ENCODE data around the gene SNRPD2.

Gene SNRPD2

DNA sequence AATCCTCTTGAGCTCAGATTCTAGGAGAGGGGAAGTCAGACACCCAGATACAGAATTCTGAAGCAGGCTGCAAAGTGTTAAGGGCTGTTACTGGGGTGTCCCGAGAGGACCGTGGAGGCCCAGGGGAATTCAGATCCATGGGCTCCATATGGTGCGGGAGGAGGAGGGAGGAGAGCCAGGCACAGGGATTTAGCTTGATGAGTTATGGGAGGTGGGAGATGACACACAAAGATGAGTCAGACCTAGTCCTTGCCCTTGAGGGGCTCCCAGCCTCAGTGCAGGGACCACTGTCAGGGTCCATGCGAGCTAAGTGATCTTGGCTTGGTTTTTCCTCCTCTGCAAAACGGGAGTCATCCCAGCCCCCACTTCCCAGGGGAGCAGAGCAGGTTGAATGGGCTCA, 38.1 kb downstream of the SNRPD2 start:
- no peak overlapping the region for H3K4me2 ChIP-seq (ENCODE audit: low read length)
- H3K79me2 ChIP-seq (ENCODE audit: insufficient read depth, low read length) = no peaks in the 10 kb centered on the region
- H3K4me3 ChIP-seq (ENCODE audit: low read depth, low read length, poor library complexity, severe bottlenecking) = no peak overlapping the region
- H3K27me3 ChIP-seq (ENCODE audit: insufficient read depth, low read length) = no peaks in the 10 kb centered on the region
- TF ChIP-seq, protein P1, sequence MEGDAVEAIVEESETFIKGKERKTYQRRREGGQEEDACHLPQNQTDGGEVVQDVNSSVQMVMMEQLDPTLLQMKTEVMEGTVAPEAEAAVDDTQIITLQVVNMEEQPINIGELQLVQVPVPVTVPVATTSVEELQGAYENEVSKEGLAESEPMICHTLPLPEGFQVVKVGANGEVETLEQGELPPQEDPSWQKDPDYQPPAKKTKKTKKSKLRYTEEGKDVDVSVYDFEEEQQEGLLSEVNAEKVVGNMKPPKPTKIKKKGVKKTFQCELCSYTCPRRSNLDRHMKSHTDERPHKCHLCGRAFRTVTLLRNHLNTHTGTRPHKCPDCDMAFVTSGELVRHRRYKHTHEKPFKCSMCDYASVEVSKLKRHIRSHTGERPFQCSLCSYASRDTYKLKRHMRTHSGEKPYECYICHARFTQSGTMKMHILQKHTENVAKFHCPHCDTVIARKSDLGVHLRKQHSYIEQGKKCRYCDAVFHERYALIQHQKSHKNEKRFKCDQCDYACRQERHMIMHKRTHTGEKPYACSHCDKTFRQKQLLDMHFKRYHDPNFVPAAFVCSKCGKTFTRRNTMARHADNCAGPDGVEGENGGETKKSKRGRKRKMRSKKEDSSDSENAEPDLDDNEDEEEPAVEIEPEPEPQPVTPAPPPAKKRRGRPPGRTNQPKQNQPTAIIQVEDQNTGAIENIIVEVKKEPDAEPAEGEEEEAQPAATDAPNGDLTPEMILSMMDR (IDR thresholded peaks at IDR 0.05; ENCODE audit: low read length) = no peak
- TF ChIP-seq EZH2 (IDR thresholded peaks at IDR 0.05; ENCODE audit: borderline replicate concordance, low read length) = no peak
- no peak overlapping the region for H2AFZ ChIP-seq (ENCODE audit: low read length)
- no peaks in the 10 kb centered on the region for H3K9me2 ChIP-seq (ENCODE audit: low read depth, low read length)
- no peaks in the 10 kb centered on the region for H3K36me3 ChIP-seq (ENCODE audit: insufficient read depth, low read length)
- H3K9ac ChIP-seq (ENCODE audit: low read length) = no peak overlapping the region
- no peaks in the 10 kb centered on the region for H3K9me3 ChIP-seq (ENCODE audit: low read length)
- no peaks in the 10 kb centered on the region for H3F3A ChIP-seq (ENCODE audit: insufficient read depth, low read length)
- H3K27ac ChIP-seq (ENCODE audit: low read depth, low read length, poor library complexity, severe bottlenecking) = no peak overlapping the region
- H3K4me1 ChIP-seq (ENCODE audit: insufficient read depth, low read length, severe bottlenecking) = no peaks in the 10 kb centered on the region
- H4K20me1 ChIP-seq (ENCODE audit: insufficient read depth, low read length) = no peaks in the 10 kb centered on the region

DNA sequence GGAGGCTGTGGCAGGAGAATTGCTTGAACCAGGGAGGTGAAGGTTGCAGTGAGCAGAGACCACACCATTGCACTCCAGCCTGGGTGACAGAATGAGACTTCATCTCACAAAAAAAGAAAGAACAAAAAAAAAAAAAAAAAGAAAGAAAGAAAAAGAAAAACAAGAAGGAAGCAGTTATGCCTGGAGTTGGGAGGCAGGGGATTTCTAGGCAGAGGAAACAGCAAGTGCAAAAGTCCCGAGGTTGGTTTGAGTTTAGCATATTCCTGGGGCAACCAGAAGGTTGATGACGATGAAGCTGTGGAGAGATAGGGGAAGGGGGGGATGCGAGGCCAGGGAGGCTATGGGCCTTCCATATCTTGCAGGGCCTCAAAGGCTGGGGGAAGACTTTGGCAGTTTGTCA, 41.0 kb downstream of the SNRPD2 start:
- Histone ChIP-seq H3K9ac (ENCODE audit: low read length) (no peak overlapping the region), H3K27me3 (ENCODE audit: insufficient read depth, low read length) (no peaks in the 10 kb centered on the region), H3K4me2 (ENCODE audit: low read length) (no peak overlapping the region), H3F3A (ENCODE audit: insufficient read depth, low read length) (no peaks in the 10 kb centered on the region), H4K20me1 (ENCODE audit: insufficient read depth, low read length) (no peaks in the 10 kb centered on the region), H3K36me3 (ENCODE audit: insufficient read depth, low read length) (no peaks in the 10 kb centered on the region), H3K9me2 (ENCODE audit: low read depth, low read length) (no peaks in the 10 kb centered on the region), H3K27ac (ENCODE audit: low read depth, low read length, poor library complexity, severe bottlenecking) (no peak overlapping the region), H3K4me3 (ENCODE audit: low read depth, low read length, poor library complexity, severe bottlenecking) (no peak overlapping the region), H3K4me1 (ENCODE audit: insufficient read depth, low read length, severe bottlenecking) (peaks cover 6% of the 10 kb centered on the region), H3K79me2 (ENCODE audit: insufficient read depth, low read length) (no peaks in the 10 kb centered on the region), H2AFZ (ENCODE audit: low read length) (no peak overlapping the region), H3K9me3 (ENCODE audit: low read length) (no peaks in the 10 kb centered on the region)
- TF ChIP-seq EZH2 (IDR thresholded peaks at IDR 0.05; ENCODE audit: borderline replicate concordance, low read length) = no peak
- TF ChIP-seq, protein P1 (IDR thresholded peaks at IDR 0.05; ENCODE audit: low read length) = no peak

DNA sequence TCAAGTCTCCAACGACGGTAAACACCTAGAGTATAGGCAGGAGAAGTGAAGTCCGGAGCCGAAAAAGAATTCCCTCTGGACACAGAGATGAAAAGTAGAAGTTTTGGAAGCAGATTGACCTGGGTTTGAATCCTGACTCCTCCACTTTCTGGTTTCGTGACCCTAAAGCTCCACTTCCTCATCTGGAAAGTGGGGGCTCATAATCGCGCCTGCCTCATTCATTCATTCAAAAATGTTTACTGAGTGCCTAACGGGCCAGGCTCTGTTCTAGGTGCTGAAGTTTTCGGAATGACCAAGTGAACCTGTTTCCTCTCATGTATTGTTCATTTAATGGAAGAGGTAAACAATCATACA, 45.4 kb downstream of the SNRPD2 start:
- H3K9me2 ChIP-seq (ENCODE audit: low read depth, low read length) = no peaks in the 10 kb centered on the region
- H3K27me3 ChIP-seq (ENCODE audit: insufficient read depth, low read length) = no peaks in the 10 kb centered on the region
- H3K9ac ChIP-seq (ENCODE audit: low read length) = peak overlapping the region; percentile 40; the same call in 1 of the 2 replicates
- H3F3A ChIP-seq (ENCODE audit: insufficient read depth, low read length) = 0 out of 2 replicates have a peak, but pooled peaks cover 3% of the 10 kb centered on the region
- no peaks in the 10 kb centered on the region for H3K36me3 ChIP-seq (ENCODE audit: insufficient read depth, low read length)
- H3K9me3 ChIP-seq (ENCODE audit: low read length) = no peaks in the 10 kb centered on the region
- peak overlapping the region; percentile 70 for H3K4me2 ChIP-seq (ENCODE audit: low read length)
- H3K4me1 ChIP-seq (ENCODE audit: insufficient read depth, low read length, severe bottlenecking) = peaks cover 27% of the 10 kb centered on the region
- no peak overlapping the region for H3K27ac ChIP-seq (ENCODE audit: low read depth, low read length, poor library complexity, severe bottlenecking)
- no peaks in the 10 kb centered on the region for H3K79me2 ChIP-seq (ENCODE audit: insufficient read depth, low read length)
- TF ChIP-seq, protein P1 (IDR thresholded peaks at IDR 0.05; ENCODE audit: low read length) = no peak
- TF ChIP-seq EZH2 (IDR thresholded peaks at IDR 0.05; ENCODE audit: borderline replicate concordance, low read length) = no peak
- peak overlapping the region; percentile 97; the same call in 1 of the 2 replicates for H2AFZ ChIP-seq (ENCODE audit: low read length)
- H3K4me3 ChIP-seq (ENCODE audit: low read depth, low read length, poor library complexity, severe bottlenecking) = peak overlapping the region; percentile 65
- H4K20me1 ChIP-seq (ENCODE audit: insufficient read depth, low read length) = no peaks in the 10 kb centered on the region

Data from OCI-LY1 (cell line).